HG03565 (cell line): ENCODE data around the gene TMEM187.

Experiments
- ATAC-seq: cut with Tn5 transposase; IDR thresholded peaks from one replicate; pipeline ENCODE4 v1.9.1; 2021; ENCODE audit warnings: mild to moderate bottlenecking, moderate library complexity; ENCODE audit not compliant: unreplicated experiment

Gene TMEM187

GRCh38 chrX:153953892-153954557 is 18.5 kb upstream of the TMEM187 start:
- no peak for ATAC-seq

GRCh38 chrX:153954558-153955227 is 17.9 kb upstream of the TMEM187 start:
- no peak for ATAC-seq

GRCh38 chrX:153955228-153955732 is 17.3 kb upstream of the TMEM187 start:
- ATAC-seq = no peak

GRCh38 chrX:153956044-153956907 is 16.3 kb upstream of the TMEM187 start:
- ATAC-seq = no peak

- no peak for ATAC-seq
Measured at GRCh38 chrX:153957224-153957623, 15.3 kb upstream of the TMEM187 start.

GRCh38 chrX:153958605-153959004 is 13.9 kb upstream of the TMEM187 start:
- ATAC-seq = no peak

GRCh38 chrX:153959649-153960048 is 12.9 kb upstream of the TMEM187 start:
- no peak for ATAC-seq

- ATAC-seq = no peak
Measured at GRCh38 chrX:153960077-153960476, 12.5 kb upstream of the TMEM187 start.

GRCh38 chrX:153960786-153961185 is 11.8 kb upstream of the TMEM187 start:
- ATAC-seq = no peak

GRCh38 chrX:153961292-153961691 is 11.3 kb upstream of the TMEM187 start:
- ATAC-seq = no peak

GRCh38 chrX:153963546-153963945 is 9.0 kb upstream of the TMEM187 start:
- no peak for ATAC-seq

- ATAC-seq = no peak
Measured at GRCh38 chrX:153964105-153964504, 8.4 kb upstream of the TMEM187 start.

- no peak for ATAC-seq
Measured at GRCh38 chrX:153965406-153965805, 7.1 kb upstream of the TMEM187 start.

- ATAC-seq = no peak
Measured at GRCh38 chrX:153966283-153966688, 6.3 kb upstream of the TMEM187 start.

- ATAC-seq = no peak
Measured at GRCh38 chrX:153966841-153967535, 5.6 kb upstream of the TMEM187 start.

- ATAC-seq = no peak
Measured at GRCh38 chrX:153967536-153968224, 4.9 kb upstream of the TMEM187 start.

- ATAC-seq = no peak
Measured at GRCh38 chrX:153968255-153968654, 4.3 kb upstream of the TMEM187 start.

GRCh38 chrX:153968754-153969124 is 3.8 kb upstream of the TMEM187 start:
- no peak for ATAC-seq

- ATAC-seq = no peak
Measured at GRCh38 chrX:153969125-153969903, 3.2 kb upstream of the TMEM187 start.
